Coronary artery (tissue), 2 donors: ENCODE results near the gene SCNN1G.
"Not testable (repeated sequence)": the region's sequence is repeated elsewhere in the genome, so short reads cannot be mapped to it uniquely, and the experiment has no call there.

Experiments used
- DNase-seq: peaks from one replicate; pipeline ENCODE4 v3.0.0-alpha.2; 2017; ENCODE audit warnings: low spot score
- H3K27ac ChIP-seq, 2 donors: fragments of 200-600 bp; sonication (generic); one replicate each; pipeline ENCODE4 v1.5.1; 2016 to 2019
- H3K4me3 ChIP-seq: fragments of 200-600 bp; sonication (generic); 2 replicates; pipeline ENCODE4 v1.5.1; 2016; ENCODE audit warnings: mild to moderate bottlenecking, moderate library complexity
- TF ChIP-seq, protein P1 (sequence below): fragments of 200-600 bp; sonication (generic); IDR thresholded peaks from one replicate; pipeline ENCODE4 v1.5.1; 2019; ENCODE audit warnings: antibody characterized with exemption

SCNN1G gene

DNA sequence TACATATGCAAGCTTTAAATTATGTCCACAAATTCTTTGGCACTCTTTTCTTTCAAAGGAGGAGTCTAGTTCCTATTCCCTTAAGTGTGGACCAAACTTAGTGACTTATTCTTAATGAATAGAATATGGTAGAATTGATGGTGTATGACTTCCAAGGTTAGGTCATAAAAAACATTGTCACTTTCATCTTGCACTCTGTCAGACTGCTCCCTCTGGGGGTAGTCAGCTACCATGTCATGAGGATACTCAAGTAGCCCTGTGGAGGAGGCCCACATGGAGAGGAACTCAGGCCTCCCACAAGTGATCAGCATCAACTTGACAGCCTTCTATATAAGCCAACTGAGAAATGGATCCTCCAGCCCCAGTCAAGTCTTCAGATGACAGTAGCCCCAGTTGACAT, 61.6 kb downstream of the SCNN1G start:
- no peak for DNase-seq
- TF ChIP-seq, protein P1, sequence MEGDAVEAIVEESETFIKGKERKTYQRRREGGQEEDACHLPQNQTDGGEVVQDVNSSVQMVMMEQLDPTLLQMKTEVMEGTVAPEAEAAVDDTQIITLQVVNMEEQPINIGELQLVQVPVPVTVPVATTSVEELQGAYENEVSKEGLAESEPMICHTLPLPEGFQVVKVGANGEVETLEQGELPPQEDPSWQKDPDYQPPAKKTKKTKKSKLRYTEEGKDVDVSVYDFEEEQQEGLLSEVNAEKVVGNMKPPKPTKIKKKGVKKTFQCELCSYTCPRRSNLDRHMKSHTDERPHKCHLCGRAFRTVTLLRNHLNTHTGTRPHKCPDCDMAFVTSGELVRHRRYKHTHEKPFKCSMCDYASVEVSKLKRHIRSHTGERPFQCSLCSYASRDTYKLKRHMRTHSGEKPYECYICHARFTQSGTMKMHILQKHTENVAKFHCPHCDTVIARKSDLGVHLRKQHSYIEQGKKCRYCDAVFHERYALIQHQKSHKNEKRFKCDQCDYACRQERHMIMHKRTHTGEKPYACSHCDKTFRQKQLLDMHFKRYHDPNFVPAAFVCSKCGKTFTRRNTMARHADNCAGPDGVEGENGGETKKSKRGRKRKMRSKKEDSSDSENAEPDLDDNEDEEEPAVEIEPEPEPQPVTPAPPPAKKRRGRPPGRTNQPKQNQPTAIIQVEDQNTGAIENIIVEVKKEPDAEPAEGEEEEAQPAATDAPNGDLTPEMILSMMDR, result no peak

DNA sequence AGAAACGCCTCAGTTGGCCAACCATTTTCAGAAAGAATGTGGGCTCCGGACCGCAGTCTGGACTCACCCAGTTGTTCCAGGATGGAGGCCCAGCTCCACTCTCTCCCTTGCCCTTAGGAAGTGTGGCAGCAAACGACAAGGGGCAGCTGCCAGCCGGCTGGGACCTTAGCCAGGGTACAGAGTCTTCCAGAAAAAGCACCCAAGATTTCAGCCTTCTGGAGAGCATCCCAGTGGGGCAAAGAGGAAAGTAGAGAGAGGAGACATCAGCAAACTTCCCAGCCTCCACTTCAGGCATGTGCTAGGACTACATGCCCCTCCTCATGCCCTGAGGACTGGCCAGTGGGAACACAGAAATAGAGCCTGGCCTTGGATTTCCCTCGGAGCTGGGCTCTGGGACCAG, 62.7 kb downstream of the SCNN1G start:
- Histone ChIP-seq H3K27ac (peak overlapping the region; percentile 58 to 84), H3K4me3 (no peak overlapping the region)
- peak; percentile 88 for DNase-seq
- TF ChIP-seq, protein P1, result no peak

More for the DNA sequence above, 61.6 kb downstream of the SCNN1G start:
- Histone ChIP-seq H3K4me3 (no peak overlapping the region), H3K27ac (peak overlapping the region in 1 of 2 donors; percentile 84)

DNA sequence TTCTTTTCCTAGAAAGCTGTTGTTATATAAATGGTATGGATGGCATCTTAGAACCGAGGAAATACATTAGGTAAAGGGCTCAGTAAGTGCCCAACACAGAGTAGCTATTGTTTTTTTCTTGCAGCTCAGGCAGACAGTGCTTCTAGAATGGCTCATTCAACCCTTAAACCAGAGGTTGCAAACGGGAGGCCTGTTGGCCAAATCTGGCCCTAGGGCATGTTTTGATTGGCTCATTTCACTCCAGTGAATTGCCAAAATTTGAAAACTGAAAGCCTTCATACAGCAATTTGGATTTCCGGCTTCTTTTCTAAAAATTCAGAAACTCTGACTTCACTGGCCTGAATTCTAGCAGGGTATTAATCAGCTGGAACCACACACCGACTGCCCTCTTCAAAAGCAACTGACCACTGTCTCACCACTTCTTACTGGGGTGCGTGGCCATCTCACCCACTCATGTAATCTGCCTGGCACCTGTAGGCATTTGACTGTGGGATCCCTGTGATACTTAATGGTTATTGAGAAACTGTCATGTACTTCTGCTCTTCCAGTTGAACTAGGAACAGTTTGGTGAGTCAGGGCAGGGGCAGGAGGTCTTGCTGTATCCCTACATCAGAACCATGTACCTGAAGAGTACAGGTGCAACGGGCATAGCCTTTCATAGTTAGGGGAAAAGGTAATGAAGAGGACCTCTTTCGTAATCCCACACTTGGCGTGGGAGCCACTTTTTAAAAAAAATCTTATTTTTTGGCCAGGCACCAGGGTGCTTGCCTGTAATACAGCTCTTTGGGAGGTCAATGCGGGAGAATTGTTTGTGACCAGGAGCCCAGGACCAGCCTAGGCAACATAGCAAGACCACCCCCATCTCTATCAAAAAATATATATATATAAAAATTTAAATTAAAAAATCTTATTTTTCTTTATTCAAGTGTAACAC, 66.0 kb downstream of the SCNN1G start:
- H3K27ac ChIP-seq, result peak overlapping the region; percentile 2 to 84
- H3K4me3 ChIP-seq, result peak overlapping the region; percentile 31
- TF ChIP-seq, protein P1, result no peak
- DNase-seq, result no peak

DNA sequence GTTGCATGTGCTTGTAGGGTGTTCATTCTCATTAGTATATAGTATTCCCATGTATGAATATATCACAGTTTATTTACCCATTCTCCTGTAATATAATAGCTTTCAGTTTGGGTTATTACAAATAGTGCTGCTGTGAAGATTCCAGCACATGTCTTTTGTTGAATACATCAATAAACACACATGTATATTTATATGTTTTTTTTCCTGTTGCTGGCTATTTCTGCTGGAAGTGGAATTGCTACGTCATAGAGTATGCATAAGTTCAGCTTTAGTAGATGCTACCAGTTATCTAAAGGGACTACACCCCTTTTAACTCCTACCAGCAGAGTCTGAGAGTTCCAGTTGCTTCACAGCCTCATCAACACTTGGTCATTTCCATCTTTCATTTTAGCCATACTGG, 67.3 kb downstream of the SCNN1G start:
- no peak for DNase-seq
- TF ChIP-seq, protein P1, result no peak
- Histone ChIP-seq H3K27ac (no peak overlapping the region), H3K4me3 (no peak overlapping the region)

DNA sequence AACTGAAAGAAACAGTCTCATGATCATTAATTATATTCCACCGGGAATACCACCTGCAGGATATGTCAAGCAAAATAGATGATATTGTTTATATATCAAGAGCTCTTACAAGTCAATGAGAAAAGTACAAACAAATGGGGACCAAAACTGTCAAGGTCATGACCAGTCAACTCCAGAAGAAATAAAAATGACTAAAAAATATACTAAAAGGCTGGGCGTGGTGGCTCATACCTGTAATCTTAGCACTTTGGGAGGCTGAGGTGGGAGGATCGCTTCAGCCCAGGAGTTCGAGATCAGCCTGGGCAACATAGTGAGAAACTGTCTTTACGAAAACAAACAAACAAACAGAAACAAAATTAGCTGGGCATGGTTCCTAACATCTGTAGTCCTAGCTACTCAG, 69.8 kb downstream of the SCNN1G start:
- H3K4me3 ChIP-seq, result no peak overlapping the region
- no peak for DNase-seq
- no peak overlapping the region for H3K27ac ChIP-seq
- TF ChIP-seq, protein P1, result no peak

DNA sequence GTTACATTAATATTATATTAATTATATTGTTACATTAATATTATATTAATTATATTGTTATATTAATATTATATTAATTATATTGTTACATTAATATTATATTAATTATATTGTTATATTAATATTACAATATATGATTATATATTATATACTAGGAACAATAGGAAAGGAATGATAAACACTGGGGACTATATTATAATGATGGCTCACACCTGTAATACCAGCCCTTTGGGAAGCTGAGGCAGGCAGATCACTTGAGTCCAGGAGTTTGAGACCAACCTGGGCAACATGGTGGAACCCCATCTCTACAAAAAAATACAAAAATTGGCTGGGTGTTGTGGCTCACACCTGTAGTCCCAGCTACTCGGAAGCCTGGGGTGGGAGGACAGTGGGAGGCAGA, 71.1 kb downstream of the SCNN1G start:
- not testable (repeated sequence) for H3K4me3 ChIP-seq, DNase-seq, H3K27ac ChIP-seq

DNA sequence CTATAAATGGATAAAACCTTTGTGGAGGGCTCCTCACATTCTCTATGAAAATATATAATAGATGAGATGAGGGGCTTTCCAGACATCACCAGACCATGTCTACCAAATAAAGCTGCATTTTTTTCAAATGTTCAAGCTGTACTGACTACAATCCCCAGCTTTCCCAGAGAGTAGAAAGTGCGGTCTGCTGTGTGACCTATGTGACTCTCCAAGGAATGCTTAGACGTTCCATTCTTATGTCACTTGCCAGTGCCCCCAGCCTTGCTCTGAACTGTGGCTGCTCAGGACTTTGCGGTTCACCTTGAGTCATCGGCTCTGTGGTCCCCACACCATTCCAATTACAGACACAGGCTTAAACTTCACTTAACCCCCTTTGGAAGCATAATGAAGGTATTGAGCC, 71.8 kb downstream of the SCNN1G start:
- Histone ChIP-seq H3K4me3 (no peak overlapping the region), H3K27ac (no peak overlapping the region)
- TF ChIP-seq, protein P1, result no peak
- DNase-seq, result no peak
